H1 (cell line): ENCODE data around the gene USP35. TPM values are rescaled to one million over a fixed set of nuclear protein-coding genes. Genes with fewer than 3 reads are reported as not detected.

Source experiments
- SUZ12 ChIP-seq: fragments of 200-600 bp; sonication (generic); IDR thresholded peaks from 2 replicates; pipeline ENCODE4 v1.6.1; 2012; ENCODE audit warnings: mild to moderate bottlenecking, inconsistent platforms, low read length, moderate library complexity, mixed read lengths
- TBP ChIP-seq: IDR thresholded peaks from 2 replicates; pipeline ENCODE4 v1.6.1; 2011; ENCODE audit warnings: low read depth, low read length, improper control_type of control experiment
- polyA plus RNA-seq, 7 experiments: library from polyadenylated mRNA; depleted of rRNA in 3 of 7; stranded (reverse) in 5 of 7; unstranded in 2 of 7; fragments of >200 nt in 5 of 7; fragments of 200-250 nt in 2 of 7; gene quantifications; 1 replicate in 5 of 7; 2 replicates in 1 of 7; 4 replicates in 1 of 7; pipeline versions ENCODE4 v1.2.1 to v1.2.3, GENCODE V29; 2011 to 2013; ENCODE audit warnings: missing spikeins in 2 of 7, mixed read lengths in 2 of 7
- total RNA-seq: library from RNA; stranded (reverse); fragmentation: NEBNext Ultra II Directional; extraction: Animal tissue kit (Norgen Biotek cat#: 25700); gene quantifications from 2 replicates; pipeline ENCODE4 v1.2.1, GENCODE V29; 2021

The USP35 gene
- total and polyA plus RNA-seq, 2 of the 8 experiments (the other 6 are each of a cell fraction or from before 2014, with no cell fraction given) = 4.6 to 6.8 TPM

GRCh38 chr11:78216571-78217287 lies 28.0 kb downstream of the USP35 start (continued):
- TF ChIP-seq SUZ12 (no peak), TBP (no peak)
- TF ChIP-seq, all 59 proteins: peak for 0
